Measurements from ENCODE around the gene CUX1. TPM values are rescaled to one million over a fixed set of nuclear protein-coding genes. Genes with fewer than 3 reads are reported as not detected.

CUX1 gene
- total and polyA plus RNA-seq, 2 of the 13 experiments (the other 11 are each of a cell fraction or from before 2014, with no cell fraction given), result 13.7 to 14.9 TPM

DNA sequence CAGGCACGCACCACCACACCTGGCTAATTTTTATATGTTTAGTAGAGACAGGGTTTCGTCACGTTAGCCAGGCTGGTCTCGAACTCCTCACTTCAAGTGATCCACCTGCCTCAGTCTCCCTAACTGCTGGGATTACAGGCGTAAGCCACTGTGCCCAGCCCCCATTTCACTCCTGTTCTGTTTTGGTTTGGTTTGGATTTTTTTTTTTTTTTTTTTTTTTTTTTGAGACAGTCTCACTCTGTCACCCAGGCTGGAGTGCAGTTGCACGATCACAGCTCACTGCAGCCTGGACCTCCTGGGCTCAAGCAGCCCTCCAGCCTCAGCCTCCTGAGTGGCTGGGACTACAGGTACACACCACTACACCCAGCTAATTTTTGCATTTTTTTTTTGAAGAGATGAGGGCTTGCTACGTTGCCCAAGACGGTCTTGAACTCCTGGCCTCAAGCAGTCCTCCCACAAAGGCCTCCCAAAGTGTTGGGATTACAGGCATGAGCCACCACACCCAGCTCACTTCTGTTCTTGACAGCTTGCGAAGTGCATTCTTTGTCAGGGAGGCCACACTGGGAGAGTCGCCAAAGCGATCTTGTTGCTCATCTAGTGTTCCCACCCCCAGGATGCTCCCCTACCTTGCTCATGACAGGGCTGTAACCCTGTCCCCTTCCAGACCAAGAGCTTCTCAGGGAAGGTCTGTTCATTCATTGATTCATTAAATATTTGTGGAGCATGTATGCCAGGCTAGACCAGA lies 229.1 kb downstream of the CUX1 start:
- H3K79me2 ChIP-seq (ENCODE audit: insufficient read depth, low read length), result no peaks in the 10 kb centered on the region
- ChIA-PET POLR2A (no interaction called here), CTCF (ENCODE audit: low intra/inter-chr PET ratio, low total read pairs) (no interaction called here)
- no peak overlapping the region for H3K4me2 ChIP-seq (ENCODE audit: low read depth, low read length)
- H3K9ac ChIP-seq (ENCODE audit: insufficient read depth, low read depth, low read length), result no peak overlapping the region
- no peak overlapping the region for H3K4me3 ChIP-seq (replicated peaks in 1 of 3; ENCODE audit: insufficient read depth in 1 of 3, low read depth in 2 of 3, low read length in 3 of 3)
- ATAC-seq (no peak), FAIRE-seq (no peak), DNase-seq (ENCODE audit: low spot score) (no peak)
- H4K20me1 ChIP-seq (ENCODE audit: insufficient read depth, low read length), result no peaks in the 10 kb centered on the region
- no peak overlapping the region for H2AFZ ChIP-seq (ENCODE audit: low read length)
- in situ Hi-C loops (cut with HindIII; ENCODE audit: extremely low pct_ligation_motif_present, low pct_unique_long_range_greater_than_20kb) (no loop called here), intact Hi-C loops (cut with micrococcal nuclease; ENCODE audit: unreplicated experiment) (no loop called here)
- TF ChIP-seq MAFF (IDR thresholded peaks at IDR 0.05; ENCODE audit: low read depth, low read length) (no peak), NFYC (CRISPR knock-in tag; IDR thresholded peaks at IDR 0.05) (no peak)
- H3K9me3 ChIP-seq (ENCODE audit: low read length), result no peaks in the 10 kb centered on the region
- H3K36me3 ChIP-seq (replicated peaks in 1 of 2; ENCODE audit: control insufficient read depth in 1 of 2, insufficient read depth in 2 of 2, low read length in 2 of 2), result peaks cover 0 to 3% of the 10 kb centered on the region in 2 experiments; a peak in 1 of 5 replicates
- no TSS peak for BruUV-seq (replicated peaks)
- H3K4me1 ChIP-seq (ENCODE audit: insufficient read depth, low read length), result peaks cover 8% of the 10 kb centered on the region
- H3K27ac ChIP-seq (ENCODE audit: extremely low read length, insufficient read depth, low read length), result no peak overlapping the region
- H3K27me3 ChIP-seq (ENCODE audit: control insufficient read depth in 1 of 2, insufficient read depth in 2 of 2, low read length in 2 of 2), result no peaks in the 10 kb centered on the region
- WGBS (ENCODE audit: low lambda C conversion rate), result 93% methylated on average over 11 of the region's 11 CpGs

DNA sequence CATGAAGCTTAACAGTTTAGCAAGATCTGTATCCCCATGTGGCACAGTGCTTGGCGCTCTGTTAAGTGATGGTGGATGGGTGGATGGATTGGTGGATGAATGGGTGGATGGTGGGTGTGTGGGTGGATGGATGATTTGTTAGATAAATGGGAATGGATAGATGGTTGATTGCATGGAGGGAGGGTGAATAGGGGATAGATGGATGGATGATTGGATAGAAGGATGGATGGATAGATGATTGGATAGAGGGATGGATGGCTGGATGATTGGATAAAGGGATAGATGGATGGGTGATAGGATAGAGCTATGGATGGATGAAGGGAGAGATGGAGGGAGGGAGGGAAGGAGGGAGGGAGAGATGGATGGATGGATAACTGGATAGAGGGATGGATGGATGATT lies 229.7 kb downstream of the CUX1 start:
- Histone ChIP-seq H4K20me1 (ENCODE audit: insufficient read depth, low read length) (no peaks in the 10 kb centered on the region), H3K79me2 (ENCODE audit: insufficient read depth, low read length) (no peaks in the 10 kb centered on the region), H3K4me2 (ENCODE audit: low read depth, low read length) (no peak overlapping the region), H2AFZ (ENCODE audit: low read length) (no peak overlapping the region), H3K27me3 (ENCODE audit: control insufficient read depth in 1 of 2, insufficient read depth in 2 of 2, low read length in 2 of 2) (no peaks in the 10 kb centered on the region), H3K9ac (ENCODE audit: insufficient read depth, low read depth, low read length) (no peak overlapping the region), H3K4me3 (replicated peaks in 1 of 3; ENCODE audit: insufficient read depth in 1 of 3, low read depth in 2 of 3, low read length in 3 of 3) (no peak overlapping the region), H3K4me1 (ENCODE audit: insufficient read depth, low read length) (peaks cover 2% of the 10 kb centered on the region), H3K36me3 (replicated peaks in 1 of 2; ENCODE audit: control insufficient read depth in 1 of 2, insufficient read depth in 2 of 2, low read length in 2 of 2) (peaks cover 0 to 3% of the 10 kb centered on the region in 2 experiments; a peak in 1 of 5 replicates), H3K9me3 (ENCODE audit: low read length) (no peaks in the 10 kb centered on the region), H3K27ac (ENCODE audit: extremely low read length, insufficient read depth, low read length) (no peak overlapping the region)
- BruUV-seq (replicated peaks), result no TSS peak
- ATAC-seq (no peak), FAIRE-seq (no peak), DNase-seq (ENCODE audit: low spot score) (no peak)
- TF ChIP-seq, protein P1, sequence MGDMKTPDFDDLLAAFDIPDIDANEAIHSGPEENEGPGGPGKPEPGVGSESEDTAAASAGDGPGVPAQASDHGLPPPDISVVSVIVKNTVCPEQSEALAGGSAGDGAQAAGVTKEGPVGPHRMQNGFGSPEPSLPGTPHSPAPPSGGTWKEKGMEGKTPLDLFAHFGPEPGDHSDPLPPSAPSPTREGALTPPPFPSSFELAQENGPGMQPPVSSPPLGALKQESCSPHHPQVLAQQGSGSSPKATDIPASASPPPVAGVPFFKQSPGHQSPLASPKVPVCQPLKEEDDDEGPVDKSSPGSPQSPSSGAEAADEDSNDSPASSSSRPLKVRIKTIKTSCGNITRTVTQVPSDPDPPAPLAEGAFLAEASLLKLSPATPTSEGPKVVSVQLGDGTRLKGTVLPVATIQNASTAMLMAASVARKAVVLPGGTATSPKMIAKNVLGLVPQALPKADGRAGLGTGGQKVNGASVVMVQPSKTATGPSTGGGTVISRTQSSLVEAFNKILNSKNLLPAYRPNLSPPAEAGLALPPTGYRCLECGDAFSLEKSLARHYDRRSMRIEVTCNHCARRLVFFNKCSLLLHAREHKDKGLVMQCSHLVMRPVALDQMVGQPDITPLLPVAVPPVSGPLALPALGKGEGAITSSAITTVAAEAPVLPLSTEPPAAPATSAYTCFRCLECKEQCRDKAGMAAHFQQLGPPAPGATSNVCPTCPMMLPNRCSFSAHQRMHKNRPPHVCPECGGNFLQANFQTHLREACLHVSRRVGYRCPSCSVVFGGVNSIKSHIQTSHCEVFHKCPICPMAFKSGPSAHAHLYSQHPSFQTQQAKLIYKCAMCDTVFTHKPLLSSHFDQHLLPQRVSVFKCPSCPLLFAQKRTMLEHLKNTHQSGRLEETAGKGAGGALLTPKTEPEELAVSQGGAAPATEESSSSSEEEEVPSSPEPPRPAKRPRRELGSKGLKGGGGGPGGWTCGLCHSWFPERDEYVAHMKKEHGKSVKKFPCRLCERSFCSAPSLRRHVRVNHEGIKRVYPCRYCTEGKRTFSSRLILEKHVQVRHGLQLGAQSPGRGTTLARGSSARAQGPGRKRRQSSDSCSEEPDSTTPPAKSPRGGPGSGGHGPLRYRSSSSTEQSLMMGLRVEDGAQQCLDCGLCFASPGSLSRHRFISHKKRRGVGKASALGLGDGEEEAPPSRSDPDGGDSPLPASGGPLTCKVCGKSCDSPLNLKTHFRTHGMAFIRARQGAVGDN (CRISPR knock-in tag; IDR thresholded peaks at IDR 0.05), result no peak
- TF ChIP-seq ZNF282 (IDR thresholded peaks at IDR 0.05; ENCODE audit: partially characterized antibody), result peak; percentile 33
- WGBS (ENCODE audit: low lambda C conversion rate), result 100% methylated on average over 1 of the region's 1 CpG
- in situ Hi-C loops (cut with HindIII; ENCODE audit: extremely low pct_ligation_motif_present, low pct_unique_long_range_greater_than_20kb) (no loop called here), intact Hi-C loops (cut with micrococcal nuclease; ENCODE audit: unreplicated experiment) (no loop called here)
- POLR2A ChIA-PET, result no interaction called here
- CTCF ChIA-PET (ENCODE audit: low intra/inter-chr PET ratio, low total read pairs), result no interaction called here
